HCT116 (cell line): ENCODE results near the gene CEP162. TPM values are rescaled to one million over a fixed set of nuclear protein-coding genes. Genes with fewer than 3 reads are reported as not detected.

Experiments used
- ATAC-seq: fragments of 200-7000 bp; cut with Tn5 transposase; 2 replicates; pipeline ENCODE4 v1.9.1; 2020; ENCODE audit warnings: mild to moderate bottlenecking, moderate library complexity
- BruUV-seq: library from RNA; stranded (reverse); fragments of 400-500 nt; replicated peaks from 2 replicates; lab custom pipeline; 2021; lab: Mats Ljungman, UMichigan
- CTCF ChIA-PET: fragments of 300-600 bp; sonication (Branson Sonifier 250); formaldehyde crosslinking; loops from one replicate; lab custom pipeline; 2021; ENCODE audit warnings: antibody characterized with exemption; lab: Charles Lee
- POLR2A ChIA-PET: fragments of 300-600, 350-600 bp; sonication (Branson Sonifier 250); formaldehyde crosslinking; loops from one replicate; lab custom pipeline; 2021; ENCODE audit warnings: antibody characterized with exemption; lab: Charles Lee
- RAD21 ChIA-PET, 2 experiments: fragments of 300-600 bp; sonication (Branson Sonifier 250); formaldehyde crosslinking; loops; one replicate each; lab custom pipeline; 2023; ENCODE audit warnings: low total read pairs in 2 of 2; ENCODE audit not compliant: uncharacterized antibody in 2 of 2, unreplicated experiment in 2 of 2, low non-redundant PET in 1 of 2; lab: Charles Lee
- DNase-seq: peaks from one replicate; pipeline ENCODE4 v3.0.0-alpha.2; 2010; ENCODE audit warnings: low read depth, low spot score
- H2AFZ ChIP-seq: fragments of 200-600 bp; shearing (Covaris generic), sonication (generic); 2 replicates; pipeline ENCODE4 v1.6.1; 2017; ENCODE audit warnings: low read depth, mixed run types, mixed read lengths, antibody characterized with exemption, low read length; ENCODE audit not compliant: poor library complexity, severe bottlenecking
- H3K27ac ChIP-seq: 2 replicates; pipeline ENCODE4 v1.5.1; 2012; ENCODE audit warnings: low read depth, low read length
- H3K27me3 ChIP-seq: fragments of 200-600 bp; sonication (generic); 2 replicates; pipeline ENCODE4 v1.6.1; 2016; ENCODE audit warnings: mixed run types, low read length, mixed read lengths; ENCODE audit not compliant: insufficient read depth
- H3K36me3 ChIP-seq, 2 experiments: fragments of 200-500 bp in 1 of 2; fragments of 200-600 bp in 1 of 2; sonication (Bioruptor generic) in 1 of 2; sonication (generic) in 1 of 2; 2 replicates each; pipeline versions ENCODE4 v1.5.1 to v1.6.1; 2014 to 2016; ENCODE audit warnings: low read length in 2 of 2, inconsistent platforms in 1 of 2, mixed read lengths in 1 of 2, mixed run types in 1 of 2; ENCODE audit not compliant: insufficient read depth in 2 of 2, control insufficient read depth in 1 of 2
- H3K4me1 ChIP-seq, 2 experiments: fragments of 200-600 bp in 1 of 2; sonication (generic) in 1 of 2; 2 replicates each; pipeline versions ENCODE4 v1.5.1 to v1.6.1; 2012 to 2017; ENCODE audit warnings: low read length in 2 of 2, inconsistent platforms in 1 of 2, mild to moderate bottlenecking in 1 of 2, mixed read lengths in 1 of 2, mixed run types in 1 of 2, moderate library complexity in 1 of 2; ENCODE audit not compliant: insufficient read depth in 2 of 2, control insufficient read depth in 1 of 2
- H3K4me2 ChIP-seq: fragments of 200-600 bp; sonication (generic); 2 replicates; pipeline ENCODE4 v1.6.1; 2017; ENCODE audit warnings: mixed run types, low read length, mixed read lengths
- H3K4me3 ChIP-seq, 2 experiments: fragments of 200-600 bp in 1 of 2; sonication (generic) in 1 of 2; replicated peaks in 1 of 2; 2 replicates each; pipeline ENCODE4 v1.5.1; 2011 to 2016; ENCODE audit warnings: low read length in 2 of 2, control low read depth in 1 of 2, low read depth in 1 of 2, mild to moderate bottlenecking in 1 of 2, mixed read lengths in 1 of 2, mixed run types in 1 of 2
- H3K79me2 ChIP-seq: fragments of 200-600 bp; sonication (generic); 2 replicates; pipeline ENCODE4 v1.6.1; 2017; ENCODE audit warnings: mild to moderate bottlenecking, mixed run types, low read length, moderate library complexity, mixed read lengths; ENCODE audit not compliant: insufficient read depth
- H3K9ac ChIP-seq: fragments of 200-600 bp; sonication (generic); 2 replicates; pipeline ENCODE4 v1.6.1; 2016; ENCODE audit warnings: low read length, mixed read lengths
- H3K9me2 ChIP-seq: fragments of 200-600 bp; sonication (generic), shearing (Covaris generic); 2 replicates; pipeline ENCODE4 v1.6.1; 2017; ENCODE audit warnings: mixed run types, mild to moderate bottlenecking, moderate library complexity; ENCODE audit not compliant: insufficient read depth
- H3K9me3 ChIP-seq, 2 experiments: fragments of 200-500 bp in 1 of 2; fragments of 200-600 bp in 1 of 2; sonication (Bioruptor generic) in 1 of 2; sonication (generic) in 1 of 2; 2 replicates each; pipeline ENCODE4 v1.6.1; 2014 to 2017; ENCODE audit warnings: low read length in 2 of 2, mixed read lengths in 2 of 2, inconsistent platforms in 1 of 2, low read depth in 1 of 2, mild to moderate bottlenecking in 1 of 2, mixed run types in 1 of 2, moderate library complexity in 1 of 2; ENCODE audit not compliant: control insufficient read depth in 1 of 2, insufficient read depth in 1 of 2
- H4K20me1 ChIP-seq: fragments of 200-600 bp; sonication (generic), shearing (Covaris generic); 2 replicates; pipeline ENCODE4 v1.6.1; 2017; ENCODE audit warnings: mixed run types, mild to moderate bottlenecking, moderate library complexity; ENCODE audit not compliant: insufficient read depth
- ATF3 ChIP-seq: IDR thresholded peaks from 2 replicates; pipeline ENCODE4 v1.6.1; 2012
- CBX3 ChIP-seq: IDR thresholded peaks from 2 replicates; pipeline ENCODE4 v1.6.1; 2012; ENCODE audit warnings: low read depth
- CEBPB ChIP-seq: IDR thresholded peaks from 2 replicates; pipeline ENCODE4 v1.6.1; 2012; ENCODE audit warnings: low read depth
- EGR1 ChIP-seq: IDR thresholded peaks from 2 replicates; pipeline ENCODE4 v1.6.1; 2012; ENCODE audit warnings: low read depth
- RAD21 ChIP-seq: IDR thresholded peaks from 2 replicates; pipeline ENCODE4 v1.6.1; 2012; ENCODE audit warnings: low read depth, mild to moderate bottlenecking
- ZFX ChIP-seq: fragments of 450-650 bp; IDR thresholded peaks from 2 replicates; pipeline ENCODE4 v1.6.1; 2017
- ZNF274 ChIP-seq: fragments of 200-500 bp; sonication (Bioruptor generic); IDR thresholded peaks from 2 replicates; pipeline ENCODE4 v1.6.1; 2014; ENCODE audit warnings: mild to moderate bottlenecking, low read depth, low read length, inconsistent platforms
- intact Hi-C: fragments of 100-400 bp; cut with micrococcal nuclease; formaldehyde crosslinking; loops from 2 replicates; pipeline ENCODE4 v1.10.0; 2022
- total RNA-seq: library from RNA; stranded (reverse); gene quantifications from one replicate; pipeline ENCODE4 v1.2.1, GENCODE V29; 2021; ENCODE audit not compliant: unreplicated experiment
- TF ChIP-seq, protein P1 (sequence below): IDR thresholded peaks from 2 replicates; pipeline ENCODE4 v1.6.1; 2012; ENCODE audit warnings: low read depth

The CEP162 gene
- total RNA-seq, 1 experiment from 2014 or later, result 5.5 TPM

- CTCF ChIA-PET, result no interaction called here
- no peaks in the 10 kb centered on the region; the same call in 1 of the 2 replicates for H4K20me1 ChIP-seq
- no peaks in the 10 kb centered on the region for H3K79me2 ChIP-seq
- H3K36me3 ChIP-seq, result no peaks in the 10 kb centered on the region
- no peak overlapping the region for H3K4me3 ChIP-seq
- H2AFZ ChIP-seq, result no peak overlapping the region
- intact Hi-C loops, result no loop called here
- H3K27ac ChIP-seq, result no peak overlapping the region
- H3K9ac ChIP-seq, result no peak overlapping the region
- TF ChIP-seq, protein P1, sequence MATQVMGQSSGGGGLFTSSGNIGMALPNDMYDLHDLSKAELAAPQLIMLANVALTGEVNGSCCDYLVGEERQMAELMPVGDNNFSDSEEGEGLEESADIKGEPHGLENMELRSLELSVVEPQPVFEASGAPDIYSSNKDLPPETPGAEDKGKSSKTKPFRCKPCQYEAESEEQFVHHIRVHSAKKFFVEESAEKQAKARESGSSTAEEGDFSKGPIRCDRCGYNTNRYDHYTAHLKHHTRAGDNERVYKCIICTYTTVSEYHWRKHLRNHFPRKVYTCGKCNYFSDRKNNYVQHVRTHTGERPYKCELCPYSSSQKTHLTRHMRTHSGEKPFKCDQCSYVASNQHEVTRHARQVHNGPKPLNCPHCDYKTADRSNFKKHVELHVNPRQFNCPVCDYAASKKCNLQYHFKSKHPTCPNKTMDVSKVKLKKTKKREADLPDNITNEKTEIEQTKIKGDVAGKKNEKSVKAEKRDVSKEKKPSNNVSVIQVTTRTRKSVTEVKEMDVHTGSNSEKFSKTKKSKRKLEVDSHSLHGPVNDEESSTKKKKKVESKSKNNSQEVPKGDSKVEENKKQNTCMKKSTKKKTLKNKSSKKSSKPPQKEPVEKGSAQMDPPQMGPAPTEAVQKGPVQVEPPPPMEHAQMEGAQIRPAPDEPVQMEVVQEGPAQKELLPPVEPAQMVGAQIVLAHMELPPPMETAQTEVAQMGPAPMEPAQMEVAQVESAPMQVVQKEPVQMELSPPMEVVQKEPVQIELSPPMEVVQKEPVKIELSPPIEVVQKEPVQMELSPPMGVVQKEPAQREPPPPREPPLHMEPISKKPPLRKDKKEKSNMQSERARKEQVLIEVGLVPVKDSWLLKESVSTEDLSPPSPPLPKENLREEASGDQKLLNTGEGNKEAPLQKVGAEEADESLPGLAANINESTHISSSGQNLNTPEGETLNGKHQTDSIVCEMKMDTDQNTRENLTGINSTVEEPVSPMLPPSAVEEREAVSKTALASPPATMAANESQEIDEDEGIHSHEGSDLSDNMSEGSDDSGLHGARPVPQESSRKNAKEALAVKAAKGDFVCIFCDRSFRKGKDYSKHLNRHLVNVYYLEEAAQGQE, result no peak
- TF ChIP-seq CEBPB (no peak), CBX3 (no peak), ZFX (no peak), ATF3 (no peak), ZNF274 (no peak)
- no TSS peak for BruUV-seq
- RAD21 ChIA-PET, result no interaction called here
- ATAC-seq, result no peak
- H3K9me2 ChIP-seq, result no peaks in the 10 kb centered on the region
- no peak overlapping the region for H3K4me2 ChIP-seq
- POLR2A ChIA-PET, result no interaction called here
- no peaks in the 10 kb centered on the region for H3K27me3 ChIP-seq
- H3K9me3 ChIP-seq, result no peaks in the 10 kb centered on the region
- no peak for DNase-seq
- H3K4me1 ChIP-seq, result 0 out of 4 replicates have a peak, but pooled peaks cover 0 to under 1% of the 10 kb centered on the region in 2 experiments
These were observed 54.9 kb downstream of the CEP162 start for GRCh38 chr6:84172574-84172973.

DNA sequence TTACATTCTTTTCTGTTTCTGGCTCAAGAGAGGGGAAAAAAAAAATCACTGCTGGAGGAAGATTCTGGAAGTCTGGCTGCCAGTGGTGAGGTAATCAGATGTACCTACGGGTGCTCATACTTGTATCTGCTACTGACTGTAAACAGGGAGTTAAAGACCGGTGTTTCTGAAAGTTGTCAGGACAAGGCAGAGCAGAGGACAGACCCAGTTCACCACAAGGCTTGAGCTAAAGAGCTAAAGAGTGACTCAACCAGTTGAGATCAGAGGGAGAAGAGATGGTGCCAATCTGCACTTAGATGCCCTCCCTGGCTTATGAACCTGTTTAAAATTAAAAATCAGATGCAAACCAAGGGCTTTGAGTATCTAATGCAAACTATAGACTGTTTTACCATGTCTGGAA lies 55.4 kb downstream of the CEP162 start:
- ChIA-PET RAD21 (no interaction called here), POLR2A (no interaction called here), CTCF (no interaction called here)
- Histone ChIP-seq H3K9ac (no peak overlapping the region), H3K9me3 (no peaks in the 10 kb centered on the region), H3K4me2 (no peak overlapping the region), H3K4me3 (no peak overlapping the region), H3K4me1 (no peaks in the 10 kb centered on the region), H2AFZ (no peak overlapping the region), H3K9me2 (no peaks in the 10 kb centered on the region), H3K27ac (no peak overlapping the region), H3K36me3 (no peaks in the 10 kb centered on the region), H3K79me2 (no peaks in the 10 kb centered on the region), H3K27me3 (no peaks in the 10 kb centered on the region), H4K20me1 (no peaks in the 10 kb centered on the region; the same call in 1 of the 2 replicates)
- DNase-seq, result no peak
- intact Hi-C loops, result no loop called here
- TF ChIP-seq RAD21 (no peak), EGR1 (no peak)
- ATAC-seq, result no peak
- no TSS peak for BruUV-seq
